Prostate gland (tissue), 2 donors: Measurements from ENCODE around the gene CBX2. TPM values are rescaled to one million over a fixed set of nuclear protein-coding genes. Genes with fewer than 3 reads are reported as not detected.

ENCODE experiments used
- DNase-seq: peaks from one replicate; pipeline ENCODE4 v3.0.0-alpha.2; 2019; ENCODE audit warnings: low spot score
- H3K27ac ChIP-seq, 2 donors: fragments of 200-600 bp; sonication (generic); 2 replicates each; pipeline ENCODE4 v1.5.1; 2017 to 2019
- H3K27me3 ChIP-seq: fragments of 200-600 bp; sonication (generic); replicated peaks from 2 replicates; pipeline ENCODE4 v1.5.1; 2019; ENCODE audit not compliant: insufficient read depth
- H3K36me3 ChIP-seq, 2 donors: fragments of 200-600 bp; sonication (generic); 1 replicate in 1 of 2; 2 replicates in 1 of 2; pipeline versions ENCODE4 v1.5.1 to v1.8.1; 2017 to 2019
- H3K4me1 ChIP-seq: fragments of 200-600 bp; sonication (generic); replicated peaks from 2 replicates; pipeline ENCODE4 v1.5.1; 2019
- H3K4me3 ChIP-seq, 2 donors: fragments of 200-600 bp; sonication (generic); 2 replicates each; pipeline ENCODE4 v1.5.1; 2017 to 2019
- H3K9me3 ChIP-seq: fragments of 200-600 bp; sonication (generic); 2 replicates; pipeline ENCODE4 v1.5.1; 2017
- POLR2A ChIP-seq: fragments of 450-650 bp; IDR thresholded peaks from one replicate; pipeline ENCODE4 v1.6.1; 2016; ENCODE audit warnings: antibody characterized with exemption, mild to moderate bottlenecking
- POLR2AphosphoS5 ChIP-seq: sonication (generic); formaldehyde crosslinking; IDR thresholded peaks from one replicate; pipeline ENCODE4 v1.6.1; 2017; ENCODE audit warnings: antibody characterized with exemption
- WGBS: methylation state at CpG from one replicate; pipeline ENCODE4 v1.1.5; 2018; 5-methylcytosine and 5-hydroxymethylcytosine counted together
- intact Hi-C: fragments of 100-400 bp; cut with DNase I; formaldehyde crosslinking; loops from one replicate; pipeline ENCODE4 v1.14.2; 2022
- total RNA-seq, 2 donors: library from RNA; depleted of rRNA; stranded (reverse); fragments of >200 nt; gene quantifications; one replicate each; pipeline ENCODE4 v1.1.0, GENCODE V29; 2016
- TF ChIP-seq, protein P1 (sequence below), 4 experiments: fragments of 200-600 bp in 2 of 4; fragments of 450-650 bp in 2 of 4; sonication (generic) in 2 of 4; IDR thresholded peaks; 1 replicate in 3 of 4; 2 replicates in 1 of 4; pipeline ENCODE4 v1.5.1; 2016 to 2019; ENCODE audit warnings: antibody characterized with exemption in 4 of 4, mild to moderate bottlenecking in 2 of 4, moderate library complexity in 2 of 4

CBX2 gene
- total RNA-seq, 2 donors from 2014 or later = 2.0 to 17.0 TPM

DNA sequence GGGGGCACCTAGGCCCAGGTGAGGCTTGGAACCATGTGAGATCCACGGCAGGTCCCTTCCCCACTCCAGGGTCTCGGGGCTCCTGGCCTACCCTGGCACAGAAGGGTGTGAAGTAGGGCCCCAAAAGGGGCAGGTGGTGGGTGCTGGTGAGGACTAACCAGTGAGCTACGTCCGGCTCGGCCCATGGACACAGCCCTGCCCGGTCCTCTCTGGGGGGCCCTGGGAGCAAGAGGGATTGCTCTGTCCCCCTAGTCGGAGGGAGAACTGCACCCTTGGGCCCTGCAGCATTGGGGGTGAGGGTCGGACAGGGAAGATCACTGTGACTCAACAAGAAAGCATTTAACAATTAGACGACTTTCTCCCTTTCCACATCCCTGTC lies 44.3 kb upstream of the CBX2 start:
- TF ChIP-seq POLR2A (no peak), POLR2AphosphoS5 (no peak)
- TF ChIP-seq, protein P1, sequence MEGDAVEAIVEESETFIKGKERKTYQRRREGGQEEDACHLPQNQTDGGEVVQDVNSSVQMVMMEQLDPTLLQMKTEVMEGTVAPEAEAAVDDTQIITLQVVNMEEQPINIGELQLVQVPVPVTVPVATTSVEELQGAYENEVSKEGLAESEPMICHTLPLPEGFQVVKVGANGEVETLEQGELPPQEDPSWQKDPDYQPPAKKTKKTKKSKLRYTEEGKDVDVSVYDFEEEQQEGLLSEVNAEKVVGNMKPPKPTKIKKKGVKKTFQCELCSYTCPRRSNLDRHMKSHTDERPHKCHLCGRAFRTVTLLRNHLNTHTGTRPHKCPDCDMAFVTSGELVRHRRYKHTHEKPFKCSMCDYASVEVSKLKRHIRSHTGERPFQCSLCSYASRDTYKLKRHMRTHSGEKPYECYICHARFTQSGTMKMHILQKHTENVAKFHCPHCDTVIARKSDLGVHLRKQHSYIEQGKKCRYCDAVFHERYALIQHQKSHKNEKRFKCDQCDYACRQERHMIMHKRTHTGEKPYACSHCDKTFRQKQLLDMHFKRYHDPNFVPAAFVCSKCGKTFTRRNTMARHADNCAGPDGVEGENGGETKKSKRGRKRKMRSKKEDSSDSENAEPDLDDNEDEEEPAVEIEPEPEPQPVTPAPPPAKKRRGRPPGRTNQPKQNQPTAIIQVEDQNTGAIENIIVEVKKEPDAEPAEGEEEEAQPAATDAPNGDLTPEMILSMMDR (IDR thresholded peaks at IDR 0.05) = no peak
- Histone ChIP-seq H3K9me3 (no peaks in the 10 kb centered on the region), H3K36me3 (no peaks in the 10 kb centered on the region), H3K27ac (no peak overlapping the region), H3K27me3 (no peaks in the 10 kb centered on the region), H3K4me1 (no peaks in the 10 kb centered on the region), H3K4me3 (no peak overlapping the region)
- DNase-seq = no peak
- intact Hi-C loops = no loop called here
- 80% methylated on average over 9 of the region's 9 CpGs for WGBS

DNA sequence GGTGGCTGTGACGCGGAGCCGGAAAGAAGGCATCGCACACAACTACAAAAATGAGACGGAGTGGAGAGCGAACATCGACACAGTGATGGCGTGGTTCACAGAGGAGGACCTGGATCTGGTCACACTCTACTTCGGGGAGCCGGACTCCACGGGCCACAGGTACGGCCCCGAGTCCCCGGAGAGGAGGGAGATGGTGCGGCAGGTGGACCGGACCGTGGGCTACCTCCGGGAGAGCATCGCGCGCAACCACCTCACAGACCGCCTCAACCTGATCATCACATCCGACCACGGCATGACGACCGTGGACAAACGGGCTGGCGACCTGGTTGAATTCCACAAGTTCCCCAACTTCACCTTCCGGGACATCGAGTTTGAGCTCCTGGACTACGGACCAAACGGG lies 42.9 kb upstream of the CBX2 start:
- intact Hi-C loops = no loop called here
- H3K9me3 ChIP-seq = no peaks in the 10 kb centered on the region
- peaks cover 2% of the 10 kb centered on the region for H3K27me3 ChIP-seq
- no peaks in the 10 kb centered on the region for H3K36me3 ChIP-seq
- H3K4me1 ChIP-seq = peaks cover 3% of the 10 kb centered on the region
- DNase-seq = no peak
- no peak overlapping the region for H3K27ac ChIP-seq
- no peak overlapping the region for H3K4me3 ChIP-seq
- TF ChIP-seq POLR2AphosphoS5 (no peak), POLR2A (no peak)
- TF ChIP-seq, protein P1 (IDR thresholded peaks at IDR 0.05) = no peak
- WGBS = 98% methylated on average over 32 of the region's 32 CpGs

DNA sequence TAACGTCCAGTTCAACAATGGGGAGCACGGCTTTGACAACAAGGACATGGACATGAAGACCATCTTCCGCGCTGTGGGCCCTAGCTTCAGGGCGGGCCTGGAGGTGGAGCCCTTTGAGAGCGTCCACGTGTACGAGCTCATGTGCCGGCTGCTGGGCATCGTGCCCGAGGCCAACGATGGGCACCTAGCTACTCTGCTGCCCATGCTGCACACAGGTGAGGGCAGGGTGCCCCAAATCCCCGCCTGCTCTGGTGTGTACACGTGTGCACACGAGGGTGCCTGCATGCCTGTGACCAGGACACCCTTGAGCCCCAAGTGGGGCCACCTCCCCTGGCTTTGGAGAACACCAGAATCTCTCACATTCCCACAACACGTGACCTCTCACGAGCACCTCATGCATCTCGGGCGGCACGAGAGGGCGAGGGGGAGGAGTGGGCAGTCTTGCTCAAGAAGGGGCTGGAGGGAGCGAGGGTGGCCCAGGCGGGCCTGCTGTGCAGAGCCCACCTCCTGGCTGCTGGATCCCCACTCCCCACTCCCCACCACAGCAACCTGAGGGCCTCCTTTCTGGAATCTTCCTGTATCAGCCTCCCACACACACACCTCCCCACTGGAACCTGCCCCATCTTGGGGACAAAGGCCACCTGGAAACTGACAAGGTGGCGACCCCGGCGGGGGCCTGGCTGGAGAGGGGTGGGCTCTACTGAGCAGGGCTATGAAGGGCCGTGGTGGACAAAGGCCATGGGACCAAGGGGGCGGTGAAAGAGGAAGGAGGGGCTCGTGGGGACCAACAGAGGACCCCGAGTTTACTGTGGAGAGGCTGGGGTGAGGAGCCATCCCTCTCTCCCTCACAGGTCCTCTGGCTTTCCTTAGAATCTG lies 40.7 kb upstream of the CBX2 start:
- H3K27me3 ChIP-seq = peaks cover 2% of the 10 kb centered on the region
- WGBS = 91% methylated on average over 29 of the region's 30 CpGs
- H3K4me1 ChIP-seq = peaks cover 8% of the 10 kb centered on the region
- intact Hi-C loops = no loop called here
- no peak overlapping the region for H3K4me3 ChIP-seq
- no peaks in the 10 kb centered on the region for H3K9me3 ChIP-seq
- DNase-seq = no peak
- no peaks in the 10 kb centered on the region for H3K36me3 ChIP-seq
- no peak for TF ChIP-seq POLR2A
- no peak for TF ChIP-seq POLR2AphosphoS5
- TF ChIP-seq, protein P1 (IDR thresholded peaks at IDR 0.05) = no peak
- H3K27ac ChIP-seq = no peak overlapping the region

DNA sequence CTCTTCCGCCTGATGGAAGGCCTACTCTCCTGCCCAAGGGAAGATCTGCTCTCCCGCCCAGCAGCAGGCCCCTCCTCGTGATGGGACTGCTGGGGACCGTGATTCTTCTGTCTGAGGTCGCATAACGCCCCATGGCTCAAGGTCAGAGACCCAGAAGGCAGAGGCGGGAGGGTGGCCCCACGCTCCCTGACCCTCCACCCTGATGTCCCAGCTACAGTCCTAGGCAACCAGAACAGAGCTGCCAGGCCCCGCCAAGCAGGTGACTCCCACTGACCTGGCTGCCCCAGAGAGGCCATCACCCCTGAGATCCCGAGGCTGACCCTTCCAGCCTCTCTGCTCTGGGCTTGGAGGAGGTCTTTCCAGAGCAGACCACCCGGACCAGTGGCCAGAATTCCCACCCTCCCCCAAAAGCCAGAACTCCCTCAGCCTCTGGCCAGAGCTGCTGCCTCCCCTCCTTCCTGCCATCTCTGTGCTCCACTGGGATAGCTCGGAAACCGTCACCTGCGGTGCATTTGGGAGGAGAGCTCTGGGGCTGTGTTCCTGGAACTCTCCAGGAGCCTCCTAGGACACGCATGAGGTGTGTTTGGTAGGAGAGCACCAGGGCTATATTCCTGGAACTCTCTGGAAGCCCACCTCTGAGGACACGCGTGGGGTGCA lies 39.9 kb upstream of the CBX2 start:
- intact Hi-C loops = no loop called here
- no peak for TF ChIP-seq POLR2A
- TF ChIP-seq, protein P1 (IDR thresholded peaks at IDR 0.05) = no peak
- TF ChIP-seq POLR2AphosphoS5 = no peak
- WGBS = 92% methylated on average over 17 of the region's 17 CpGs
- no peak for DNase-seq
- Histone ChIP-seq H3K27ac (no peak overlapping the region), H3K36me3 (no peaks in the 10 kb centered on the region), H3K4me3 (no peak overlapping the region), H3K4me1 (peaks cover 8% of the 10 kb centered on the region), H3K27me3 (peaks cover 2% of the 10 kb centered on the region), H3K9me3 (no peaks in the 10 kb centered on the region)
